ENCODE results near the gene CLSTN1.

DNA sequence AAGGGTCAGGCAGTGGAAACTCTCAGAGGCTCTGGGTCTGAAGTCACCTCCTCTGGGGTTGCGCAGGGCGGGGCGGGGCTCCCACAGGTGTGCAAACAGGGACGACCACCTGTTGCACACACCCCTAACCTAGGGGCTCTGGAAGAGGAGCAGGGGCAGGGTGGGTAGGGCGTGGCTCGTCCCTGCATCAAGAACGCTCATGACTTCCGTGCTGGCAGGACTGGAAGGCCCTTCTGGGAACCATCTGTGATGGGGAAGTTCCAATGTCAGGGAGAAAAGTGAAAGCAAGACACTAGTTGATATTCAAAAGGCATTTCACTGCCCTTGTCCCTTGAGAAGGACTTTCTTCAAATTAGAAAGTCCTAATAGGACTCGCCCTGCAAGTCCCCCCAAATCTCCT is 22.1 kb upstream of the CLSTN1 start:
- TF ChIP-seq, protein P1, sequence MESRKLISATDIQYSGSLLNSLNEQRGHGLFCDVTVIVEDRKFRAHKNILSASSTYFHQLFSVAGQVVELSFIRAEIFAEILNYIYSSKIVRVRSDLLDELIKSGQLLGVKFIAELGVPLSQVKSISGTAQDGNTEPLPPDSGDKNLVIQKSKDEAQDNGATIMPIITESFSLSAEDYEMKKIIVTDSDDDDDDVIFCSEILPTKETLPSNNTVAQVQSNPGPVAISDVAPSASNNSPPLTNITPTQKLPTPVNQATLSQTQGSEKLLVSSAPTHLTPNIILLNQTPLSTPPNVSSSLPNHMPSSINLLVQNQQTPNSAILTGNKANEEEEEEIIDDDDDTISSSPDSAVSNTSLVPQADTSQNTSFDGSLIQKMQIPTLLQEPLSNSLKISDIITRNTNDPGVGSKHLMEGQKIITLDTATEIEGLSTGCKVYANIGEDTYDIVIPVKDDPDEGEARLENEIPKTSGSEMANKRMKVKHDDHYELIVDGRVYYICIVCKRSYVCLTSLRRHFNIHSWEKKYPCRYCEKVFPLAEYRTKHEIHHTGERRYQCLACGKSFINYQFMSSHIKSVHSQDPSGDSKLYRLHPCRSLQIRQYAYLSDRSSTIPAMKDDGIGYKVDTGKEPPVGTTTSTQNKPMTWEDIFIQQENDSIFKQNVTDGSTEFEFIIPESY (IDR thresholded peaks at IDR 0.05), result no peak
- TF ChIP-seq, protein P2, sequence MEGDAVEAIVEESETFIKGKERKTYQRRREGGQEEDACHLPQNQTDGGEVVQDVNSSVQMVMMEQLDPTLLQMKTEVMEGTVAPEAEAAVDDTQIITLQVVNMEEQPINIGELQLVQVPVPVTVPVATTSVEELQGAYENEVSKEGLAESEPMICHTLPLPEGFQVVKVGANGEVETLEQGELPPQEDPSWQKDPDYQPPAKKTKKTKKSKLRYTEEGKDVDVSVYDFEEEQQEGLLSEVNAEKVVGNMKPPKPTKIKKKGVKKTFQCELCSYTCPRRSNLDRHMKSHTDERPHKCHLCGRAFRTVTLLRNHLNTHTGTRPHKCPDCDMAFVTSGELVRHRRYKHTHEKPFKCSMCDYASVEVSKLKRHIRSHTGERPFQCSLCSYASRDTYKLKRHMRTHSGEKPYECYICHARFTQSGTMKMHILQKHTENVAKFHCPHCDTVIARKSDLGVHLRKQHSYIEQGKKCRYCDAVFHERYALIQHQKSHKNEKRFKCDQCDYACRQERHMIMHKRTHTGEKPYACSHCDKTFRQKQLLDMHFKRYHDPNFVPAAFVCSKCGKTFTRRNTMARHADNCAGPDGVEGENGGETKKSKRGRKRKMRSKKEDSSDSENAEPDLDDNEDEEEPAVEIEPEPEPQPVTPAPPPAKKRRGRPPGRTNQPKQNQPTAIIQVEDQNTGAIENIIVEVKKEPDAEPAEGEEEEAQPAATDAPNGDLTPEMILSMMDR (IDR thresholded peaks at IDR 0.05; ENCODE audit: low read depth, low read length, missing input control), result no peak
- TF ChIP-seq, protein P3, sequence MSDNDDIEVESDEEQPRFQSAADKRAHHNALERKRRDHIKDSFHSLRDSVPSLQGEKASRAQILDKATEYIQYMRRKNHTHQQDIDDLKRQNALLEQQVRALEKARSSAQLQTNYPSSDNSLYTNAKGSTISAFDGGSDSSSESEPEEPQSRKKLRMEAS (IDR thresholded peaks at IDR 0.05), result no peak
- no peak for TF ChIP-seq GABPA (IDR thresholded peaks at IDR 0.05 in 1 of 2, conservative IDR thresholded peaks at IDR 0.05 in 1 of 2)
- TF ChIP-seq YY1 (IDR thresholded peaks at IDR 0.05), result no peak
- TF ChIP-seq RAD21 (IDR thresholded peaks at IDR 0.05), result no peak
- no peak for TF ChIP-seq JUND (IDR thresholded peaks at IDR 0.05)
- no peak for TF ChIP-seq NR2F2 (IDR thresholded peaks at IDR 0.05)
- no peak for TF ChIP-seq HNF4A (conservative IDR thresholded peaks at IDR 0.05)
- TF ChIP-seq, protein P4, sequence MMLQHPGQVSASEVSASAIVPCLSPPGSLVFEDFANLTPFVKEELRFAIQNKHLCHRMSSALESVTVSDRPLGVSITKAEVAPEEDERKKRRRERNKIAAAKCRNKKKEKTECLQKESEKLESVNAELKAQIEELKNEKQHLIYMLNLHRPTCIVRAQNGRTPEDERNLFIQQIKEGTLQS (IDR thresholded peaks at IDR 0.05), result no peak
- TF ChIP-seq, protein P5, sequence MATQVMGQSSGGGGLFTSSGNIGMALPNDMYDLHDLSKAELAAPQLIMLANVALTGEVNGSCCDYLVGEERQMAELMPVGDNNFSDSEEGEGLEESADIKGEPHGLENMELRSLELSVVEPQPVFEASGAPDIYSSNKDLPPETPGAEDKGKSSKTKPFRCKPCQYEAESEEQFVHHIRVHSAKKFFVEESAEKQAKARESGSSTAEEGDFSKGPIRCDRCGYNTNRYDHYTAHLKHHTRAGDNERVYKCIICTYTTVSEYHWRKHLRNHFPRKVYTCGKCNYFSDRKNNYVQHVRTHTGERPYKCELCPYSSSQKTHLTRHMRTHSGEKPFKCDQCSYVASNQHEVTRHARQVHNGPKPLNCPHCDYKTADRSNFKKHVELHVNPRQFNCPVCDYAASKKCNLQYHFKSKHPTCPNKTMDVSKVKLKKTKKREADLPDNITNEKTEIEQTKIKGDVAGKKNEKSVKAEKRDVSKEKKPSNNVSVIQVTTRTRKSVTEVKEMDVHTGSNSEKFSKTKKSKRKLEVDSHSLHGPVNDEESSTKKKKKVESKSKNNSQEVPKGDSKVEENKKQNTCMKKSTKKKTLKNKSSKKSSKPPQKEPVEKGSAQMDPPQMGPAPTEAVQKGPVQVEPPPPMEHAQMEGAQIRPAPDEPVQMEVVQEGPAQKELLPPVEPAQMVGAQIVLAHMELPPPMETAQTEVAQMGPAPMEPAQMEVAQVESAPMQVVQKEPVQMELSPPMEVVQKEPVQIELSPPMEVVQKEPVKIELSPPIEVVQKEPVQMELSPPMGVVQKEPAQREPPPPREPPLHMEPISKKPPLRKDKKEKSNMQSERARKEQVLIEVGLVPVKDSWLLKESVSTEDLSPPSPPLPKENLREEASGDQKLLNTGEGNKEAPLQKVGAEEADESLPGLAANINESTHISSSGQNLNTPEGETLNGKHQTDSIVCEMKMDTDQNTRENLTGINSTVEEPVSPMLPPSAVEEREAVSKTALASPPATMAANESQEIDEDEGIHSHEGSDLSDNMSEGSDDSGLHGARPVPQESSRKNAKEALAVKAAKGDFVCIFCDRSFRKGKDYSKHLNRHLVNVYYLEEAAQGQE (IDR thresholded peaks at IDR 0.05), result no peak
- TF ChIP-seq TAF1 (conservative IDR thresholded peaks at IDR 0.05), result no peak

All from liver (tissue), 3 donors.